HG03060 (cell line): Measurements from ENCODE around the gene TMEM107.

Experiments used
- ATAC-seq: cut with Tn5 transposase; IDR thresholded peaks from one replicate; pipeline ENCODE4 v1.9.1; 2021; ENCODE audit warnings: low read depth, moderate number of reproducible peaks; ENCODE audit not compliant: unreplicated experiment

Gene TMEM107

DNA sequence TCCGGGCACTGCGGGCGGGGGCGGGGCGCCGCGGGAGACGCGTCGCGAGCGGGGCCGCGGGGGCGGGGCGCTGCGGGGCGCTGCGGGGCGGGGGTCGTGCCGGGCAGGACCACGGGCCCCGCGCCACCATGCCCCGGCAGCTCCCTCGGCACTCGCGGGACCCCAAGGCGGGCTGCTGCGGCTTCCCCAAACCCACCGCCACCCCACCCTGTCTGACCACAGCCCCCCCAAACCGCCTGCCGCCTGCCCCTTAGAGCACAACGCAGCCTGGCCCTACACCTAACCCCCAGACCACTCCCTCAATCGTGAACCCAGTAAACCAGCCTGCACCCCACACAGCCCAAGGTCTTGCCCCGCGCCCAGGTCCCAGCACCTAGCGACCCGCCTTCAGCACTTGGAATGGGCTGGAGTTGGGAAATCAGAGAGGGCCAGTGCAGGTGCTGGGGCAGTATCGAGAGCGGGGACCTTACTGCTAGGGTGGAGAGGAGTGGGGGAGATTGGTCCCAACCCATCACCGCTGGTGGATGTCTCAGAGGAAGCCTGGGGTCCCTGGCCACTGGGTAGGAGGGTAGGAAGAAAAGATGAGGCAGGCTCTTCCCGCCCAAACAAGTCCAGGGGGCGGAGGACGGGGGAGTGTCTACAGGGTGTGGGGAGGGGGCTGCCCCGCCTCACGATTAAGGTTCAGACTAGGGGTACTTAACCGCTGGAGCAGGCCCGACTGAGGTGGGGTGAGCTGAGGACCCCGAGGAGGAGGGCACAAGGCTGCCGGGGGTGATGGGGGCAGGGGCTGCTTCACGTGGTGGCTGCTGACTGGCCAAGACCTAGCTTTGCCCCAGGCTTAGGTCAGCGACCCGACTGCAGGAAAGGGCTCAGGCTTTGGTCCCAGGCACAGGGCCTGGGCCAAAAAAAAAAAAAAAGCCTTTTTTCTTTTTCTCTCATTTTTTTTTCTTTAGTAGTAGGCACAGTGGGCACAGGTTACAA, 12.9 kb downstream of the TMEM107 start:
- no peak for ATAC-seq

DNA sequence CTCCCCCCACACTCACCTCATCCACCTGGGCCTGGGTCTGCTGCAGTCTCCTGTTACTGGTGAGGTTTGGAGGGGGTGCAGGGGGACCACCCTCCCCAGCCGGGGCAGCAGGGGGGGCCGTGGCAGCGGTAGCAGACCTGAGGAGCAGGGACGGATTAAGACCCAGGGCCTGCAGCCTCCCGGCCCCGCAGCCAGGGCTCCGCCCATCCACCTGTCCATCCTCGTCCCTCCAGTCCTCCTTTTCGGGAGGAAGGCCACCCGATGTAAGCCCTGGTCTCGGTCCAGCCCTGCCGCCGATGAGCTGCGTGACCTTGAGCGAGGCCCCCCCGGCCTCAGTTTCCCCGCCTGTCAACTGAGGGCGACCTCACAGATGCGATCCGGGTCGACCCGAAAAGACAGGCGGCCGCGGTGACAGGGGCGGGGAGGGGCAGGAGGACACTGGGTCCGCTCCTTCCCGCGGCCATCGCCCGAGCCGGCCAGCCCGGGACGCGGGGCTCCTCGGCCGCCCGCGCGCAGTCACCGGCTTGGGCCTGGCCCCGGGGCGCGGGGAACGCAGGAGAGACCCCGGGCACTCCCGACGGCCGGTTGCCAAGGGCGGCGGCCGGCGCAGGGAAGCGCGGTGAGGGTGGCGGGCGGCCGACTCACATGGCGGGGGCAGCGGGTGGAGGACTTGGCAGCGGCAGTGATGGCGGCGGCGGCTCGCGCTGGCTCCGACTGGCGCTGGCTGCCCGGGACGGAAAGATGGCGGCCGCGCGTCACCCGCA, 13.8 kb downstream of the TMEM107 start, which contains the start of gene VAMP2:
VAMP2 (minus strand) TSS at position 716 of the 764 bp plus-strand sequence; CDS start at position 647, 69 bp downstream.
- ATAC-seq: no peak

DNA sequence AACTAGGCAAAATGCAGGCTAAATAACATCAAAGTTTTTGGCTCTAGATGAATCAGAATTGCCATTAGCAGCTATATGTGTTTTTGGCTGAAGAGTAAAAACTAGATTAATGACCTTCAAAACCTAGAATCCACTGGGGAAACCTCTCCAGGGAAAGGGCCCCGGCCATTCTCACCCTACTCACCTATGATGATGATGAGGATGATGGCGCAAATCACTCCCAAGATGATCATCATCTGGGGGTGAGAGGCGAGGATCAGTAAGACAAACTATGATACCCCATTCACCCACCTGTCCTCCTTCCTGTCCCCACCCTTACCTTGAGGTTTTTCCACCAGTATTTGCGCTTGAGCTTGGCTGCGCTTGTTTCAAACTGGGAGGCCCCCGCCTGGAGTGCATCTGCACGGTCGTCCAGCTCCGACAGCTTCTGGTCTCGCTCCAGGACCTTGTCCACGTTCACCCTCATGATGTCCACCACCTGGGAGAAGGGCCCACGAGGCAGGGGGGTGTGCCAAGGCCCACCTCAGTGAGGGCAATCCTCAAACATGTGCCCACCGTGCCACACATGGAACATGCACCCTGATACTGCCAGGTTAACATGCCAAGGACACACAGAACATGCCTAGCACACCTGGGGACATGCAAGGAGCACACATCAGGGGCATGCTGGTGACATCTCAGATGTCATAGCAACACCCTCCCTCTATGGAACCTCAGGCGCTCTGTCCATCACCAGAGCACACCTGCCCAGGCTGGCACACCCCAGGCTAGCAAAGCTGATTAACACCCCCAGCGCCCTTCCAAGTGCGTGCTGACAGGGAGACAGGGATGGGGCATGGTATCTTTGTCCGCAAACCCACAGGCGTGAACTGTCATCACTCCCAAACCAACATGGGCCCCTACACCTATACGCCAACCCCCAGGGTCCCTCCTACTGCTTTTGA, 14.6 kb downstream of the TMEM107 start:
- ATAC-seq: no peak

DNA sequence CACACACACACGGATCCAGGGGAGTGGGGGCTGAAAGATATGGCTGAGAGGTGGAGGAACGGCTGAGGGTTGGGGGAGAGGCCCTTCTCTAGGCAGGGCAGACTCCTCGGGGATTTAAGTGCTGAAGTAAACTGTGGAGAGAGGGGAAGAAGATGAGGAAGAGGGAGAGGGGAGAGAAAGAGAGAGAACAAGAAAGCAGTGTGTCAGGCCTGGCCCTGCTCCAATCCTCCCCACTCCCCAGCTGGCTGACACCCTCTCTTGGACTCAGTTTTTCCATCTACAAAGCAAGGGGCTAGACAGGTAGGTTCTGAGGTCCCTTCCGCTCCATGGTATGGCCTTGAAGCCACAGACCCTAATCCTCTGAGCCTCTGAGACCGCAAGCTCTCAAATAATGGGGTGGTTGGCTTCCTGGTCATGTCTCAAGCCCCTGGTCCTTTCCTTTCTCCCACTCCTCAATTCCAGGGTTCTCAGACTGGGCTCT, 15.4 kb downstream of the TMEM107 start:
- no peak for ATAC-seq

DNA sequence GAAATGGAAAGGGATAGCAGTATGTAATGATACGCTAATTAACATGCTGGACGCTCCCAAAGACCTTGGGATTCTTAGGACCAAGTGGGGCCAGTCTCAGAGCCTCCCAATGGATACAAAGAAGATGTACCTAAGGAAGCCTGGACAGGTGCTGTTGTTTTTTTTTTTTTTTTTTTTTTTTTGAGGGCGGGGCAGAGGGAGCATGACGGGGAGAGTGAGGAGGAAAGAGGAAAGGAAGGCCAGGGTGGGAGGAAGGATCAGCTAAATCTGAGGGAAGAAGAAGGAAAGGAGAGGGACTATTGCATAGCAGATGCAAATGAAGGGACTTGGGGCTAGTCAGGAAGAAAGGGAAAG, 16.0 kb downstream of the TMEM107 start:
- ATAC-seq: no peak

DNA sequence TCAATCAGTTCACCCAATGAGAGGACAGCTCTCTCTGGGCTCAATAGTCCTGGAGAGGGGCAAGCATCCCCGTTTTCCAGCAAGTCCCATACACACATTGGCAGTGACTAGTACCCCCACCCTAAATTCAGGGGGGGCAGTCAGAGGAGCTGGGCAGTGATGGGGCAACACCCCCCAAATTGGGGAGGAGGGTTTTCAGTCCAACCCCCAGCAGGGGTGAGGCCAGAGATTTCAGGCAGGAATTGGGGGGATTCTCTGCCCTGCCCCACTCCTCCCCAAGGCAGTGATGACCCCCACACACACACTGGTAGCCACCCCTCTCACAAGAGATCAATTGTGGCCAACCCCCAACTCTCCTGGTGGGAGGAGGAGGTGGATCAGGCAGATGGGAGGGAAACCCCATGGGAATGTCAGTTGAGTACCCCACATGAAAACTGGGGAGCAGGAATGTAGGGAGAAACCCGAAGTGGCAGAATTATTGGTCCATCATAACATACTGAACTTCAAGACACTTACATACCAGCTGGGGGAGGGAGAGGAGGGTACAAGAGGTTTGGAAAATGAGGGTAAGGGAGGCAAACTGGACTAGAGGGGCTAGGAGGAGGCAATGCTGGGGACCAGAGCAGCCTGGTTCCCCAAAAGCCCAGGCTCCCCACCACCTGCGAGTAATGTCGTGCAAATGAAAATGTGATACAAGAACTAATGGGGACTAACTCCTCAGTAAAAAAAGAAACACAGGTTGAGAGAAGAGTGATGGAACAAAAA, 16.5 kb downstream of the TMEM107 start:
- ATAC-seq: no peak

DNA sequence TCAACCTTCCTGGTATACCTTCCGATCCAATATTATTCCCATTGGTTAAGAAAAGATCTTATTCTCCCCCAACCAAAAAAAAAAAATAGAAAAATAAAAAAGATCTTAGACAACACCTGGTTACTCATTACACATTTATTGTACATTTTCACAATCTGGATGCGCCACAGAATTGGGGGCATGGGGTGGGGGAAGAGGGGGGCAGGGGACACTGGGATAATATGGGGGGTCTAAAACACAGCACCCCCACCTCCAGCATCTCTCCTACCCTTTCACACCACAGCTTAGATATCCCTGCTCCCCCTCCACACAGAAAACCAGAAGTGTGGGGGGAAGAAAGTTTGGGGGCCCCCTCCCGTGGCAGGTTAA, 17.2 kb downstream of the TMEM107 start:
- no peak for ATAC-seq

DNA sequence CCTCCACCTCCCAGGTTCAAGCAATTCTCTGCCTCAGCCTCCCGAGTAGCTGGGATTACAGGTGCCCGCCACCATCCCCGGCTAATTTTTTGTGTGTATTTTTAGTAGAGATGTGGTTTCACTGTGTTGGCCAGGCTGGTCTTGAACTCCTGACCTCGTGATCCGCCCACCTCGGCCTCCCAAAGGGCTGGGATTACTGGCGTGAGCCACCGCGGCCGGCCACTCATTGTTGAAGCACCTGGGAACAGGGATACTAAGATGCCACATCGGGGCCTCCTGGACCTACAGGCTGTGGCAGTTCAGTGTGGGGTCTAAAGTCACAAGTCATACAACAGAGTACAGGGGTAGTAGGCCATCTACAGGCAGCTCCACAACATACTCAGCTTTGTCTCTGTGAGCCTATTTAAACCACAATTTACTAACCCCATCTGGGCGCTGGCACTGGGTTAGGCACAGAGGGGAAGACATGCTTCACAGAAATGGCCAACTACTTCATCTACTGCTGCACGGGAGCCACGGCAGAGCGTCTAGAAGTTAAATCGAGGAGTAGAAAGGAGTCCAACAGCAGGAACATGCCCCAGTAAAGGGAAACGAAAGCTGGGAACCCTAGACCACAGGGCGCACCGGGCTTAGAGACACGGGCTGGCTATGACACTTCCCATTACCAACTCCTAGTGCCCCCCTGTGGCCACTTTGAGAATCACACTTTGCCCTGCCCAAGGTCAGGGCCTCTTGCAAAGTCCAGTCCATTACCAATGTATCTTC, 17.7 kb downstream of the TMEM107 start:
- no peak for ATAC-seq

DNA sequence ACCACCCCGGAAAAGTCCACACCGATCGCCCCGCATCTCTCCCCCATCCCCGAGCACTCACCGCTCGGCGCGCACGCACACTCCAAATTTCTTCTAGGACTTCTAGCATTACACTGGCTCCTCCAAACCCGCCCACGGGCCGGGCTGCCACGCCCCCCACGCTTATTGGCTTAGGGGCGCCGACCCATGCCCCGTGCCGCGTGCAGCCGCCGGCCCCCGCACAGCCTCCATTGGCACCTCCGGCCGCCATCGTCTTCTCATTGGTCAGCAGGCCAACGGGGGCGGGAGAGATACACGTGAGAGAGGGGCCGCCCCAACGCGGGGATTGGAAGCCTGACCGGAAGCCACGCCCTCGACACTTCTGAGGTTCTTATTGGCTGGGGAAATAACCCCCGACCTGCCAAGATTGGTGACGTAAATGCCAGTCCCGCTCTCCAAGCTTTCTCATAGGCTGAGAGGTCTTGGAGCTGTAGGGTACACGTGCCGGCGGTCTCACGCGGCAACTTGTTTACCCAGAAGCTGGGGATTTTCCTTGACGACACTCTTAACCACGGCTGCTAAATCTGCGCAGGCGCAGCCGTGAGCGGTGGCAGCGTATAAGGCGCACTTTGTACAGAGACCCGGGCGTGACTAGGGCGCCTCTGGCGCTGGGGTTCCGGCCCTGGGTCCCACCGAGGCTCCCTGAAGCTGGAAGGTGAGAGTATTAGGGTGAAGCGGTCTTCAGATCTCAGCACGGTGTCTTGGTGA, 19.8 kb downstream of the TMEM107 start:
- peak; percentile 59 for ATAC-seq

DNA sequence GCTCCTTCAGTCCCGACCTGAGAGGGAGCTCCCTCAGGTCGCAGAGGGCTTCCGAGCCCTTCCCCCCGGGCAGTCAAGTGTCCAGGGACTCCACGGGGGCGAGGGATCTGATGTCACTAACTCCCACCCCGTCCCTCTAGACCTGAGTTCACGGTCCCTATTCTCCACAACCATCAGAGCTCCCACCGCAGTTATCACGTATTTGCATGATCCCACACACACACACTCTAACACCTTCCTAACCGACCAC, 20.3 kb downstream of the TMEM107 start:
- no peak for ATAC-seq

DNA sequence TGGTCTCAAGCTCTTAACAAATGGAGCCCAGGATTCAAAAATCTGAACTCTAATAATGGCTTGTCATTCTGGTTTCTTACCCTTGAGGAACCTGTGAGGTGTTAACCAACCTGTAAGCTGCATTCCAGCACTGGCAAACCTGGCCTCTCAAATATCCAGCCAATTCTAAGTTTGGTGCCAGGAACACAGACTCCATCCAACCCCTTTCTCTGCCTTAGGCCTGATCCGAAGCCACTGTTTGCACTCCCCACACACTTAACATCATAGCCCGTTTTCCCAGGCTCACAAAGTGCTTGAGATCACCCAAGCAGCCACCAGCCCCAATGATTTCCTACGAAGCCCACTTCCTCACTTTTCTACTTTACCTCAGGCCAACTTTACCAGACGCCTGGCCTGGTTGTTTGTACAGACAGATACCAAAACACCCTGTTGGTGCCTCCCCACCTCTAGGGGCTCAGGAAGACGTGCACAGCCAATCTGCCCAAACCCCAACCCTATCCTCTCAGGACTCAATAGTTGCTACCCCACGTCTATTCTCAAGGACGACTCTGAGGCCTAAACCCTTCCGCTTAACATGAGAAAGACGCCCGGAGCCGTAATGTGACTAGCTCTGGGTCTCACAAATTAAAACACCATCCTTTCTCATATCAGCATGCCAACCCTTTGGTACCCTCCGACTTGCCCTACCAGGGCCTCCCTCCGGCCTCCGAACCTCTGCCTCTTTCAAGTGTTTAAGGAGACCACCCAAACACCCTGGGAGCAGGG, 20.8 kb downstream of the TMEM107 start:
- ATAC-seq: no peak

DNA sequence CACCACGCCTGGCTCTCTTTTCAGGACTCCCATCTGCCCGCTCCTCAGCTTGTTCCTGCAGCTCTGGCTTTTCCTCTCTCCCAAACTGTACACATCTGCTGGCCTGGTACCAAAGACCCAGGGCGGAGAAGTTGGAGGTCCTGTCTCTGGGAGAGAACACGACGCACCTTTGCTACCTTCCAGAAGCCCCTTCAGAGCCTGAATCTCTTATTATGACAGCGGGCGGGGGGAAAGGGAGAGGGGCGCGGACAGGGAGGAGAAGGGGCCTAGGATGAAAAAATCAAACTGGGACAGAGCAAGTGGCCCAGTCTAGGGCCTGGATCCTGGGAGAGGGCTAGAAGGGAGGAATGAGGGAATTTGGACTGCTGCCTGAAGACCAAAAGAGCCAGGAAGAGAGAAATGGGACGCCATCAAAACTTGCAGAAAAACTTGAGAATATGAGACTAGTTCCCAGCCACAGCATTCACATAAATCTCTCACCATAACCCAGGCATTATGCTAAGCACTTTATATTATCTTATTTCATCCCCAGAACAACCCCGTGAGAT, 21.5 kb downstream of the TMEM107 start:
- ATAC-seq: no peak

DNA sequence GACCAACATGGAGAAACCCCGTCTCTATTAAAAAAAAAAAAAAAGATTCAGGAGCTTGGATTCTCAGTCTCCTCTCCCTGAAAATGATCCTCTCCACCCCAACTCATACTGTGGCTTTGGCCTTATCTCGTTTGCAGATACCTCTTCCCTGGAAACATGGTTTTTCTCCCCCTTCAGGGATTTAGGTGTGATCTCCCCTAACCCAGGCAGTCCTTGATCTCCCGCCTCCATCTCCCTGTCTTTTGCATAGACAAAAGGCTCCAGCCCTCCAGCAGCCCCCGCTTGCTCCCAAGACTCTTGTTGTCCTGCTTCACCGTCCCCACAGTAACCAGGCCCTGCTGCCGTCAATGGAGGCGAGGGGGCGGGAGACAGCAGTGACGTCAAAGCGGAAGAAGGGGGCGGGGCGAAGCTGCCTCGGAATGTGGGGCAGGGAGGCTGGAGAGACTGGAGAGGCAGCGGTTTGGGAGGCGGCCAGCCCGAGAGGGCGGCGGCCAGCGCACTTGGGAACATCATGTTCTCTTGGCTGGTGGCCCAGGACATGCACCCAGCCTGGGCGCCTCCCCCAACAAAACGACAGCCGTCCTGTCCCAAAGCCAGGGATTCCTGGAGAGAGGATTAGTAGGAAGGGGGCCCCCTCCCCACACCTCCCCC, 22.1 kb downstream of the TMEM107 start:
- ATAC-seq: no peak

DNA sequence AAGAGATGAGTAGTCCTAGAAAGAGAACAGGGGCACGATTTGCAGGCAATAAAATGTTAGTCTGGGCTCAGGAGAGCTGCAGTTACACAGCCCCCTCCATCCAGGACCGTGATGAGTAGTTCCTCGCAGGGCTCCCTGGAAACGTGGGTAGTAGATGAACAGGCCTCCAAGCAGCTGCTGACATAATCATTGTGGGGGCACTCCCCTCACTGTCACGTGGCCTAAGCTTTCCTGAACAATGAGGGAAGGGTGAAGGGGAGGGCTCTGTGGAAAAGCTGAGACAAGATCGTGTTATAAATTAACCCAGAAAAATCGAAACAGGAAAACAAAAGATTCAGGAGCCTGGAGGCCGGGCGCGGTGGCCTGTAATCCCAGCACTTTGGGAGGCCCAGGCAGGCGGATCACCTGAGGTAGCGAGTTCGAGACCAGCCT, 22.6 kb downstream of the TMEM107 start:
- no peak for ATAC-seq

DNA sequence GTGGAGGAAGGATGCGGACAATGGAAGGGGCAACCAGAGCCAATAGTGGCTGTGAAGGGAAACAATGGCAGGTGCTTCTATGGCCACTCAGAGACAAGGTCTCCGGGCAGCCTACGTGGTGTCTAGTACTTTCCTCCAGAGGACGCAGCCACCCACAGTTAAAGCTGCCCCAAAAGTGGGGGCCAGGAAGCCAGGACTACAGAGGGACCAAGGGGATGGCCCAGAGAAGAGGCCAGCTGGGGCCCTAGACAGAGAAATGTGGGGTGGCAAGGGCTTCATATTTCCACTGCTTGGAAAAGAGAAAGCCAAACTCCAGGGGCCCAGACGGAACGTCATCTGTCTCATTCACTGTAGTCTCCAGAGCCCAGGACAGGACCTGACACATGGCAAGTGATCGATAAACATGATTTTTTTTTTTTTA, 23.1 kb downstream of the TMEM107 start:
- no peak for ATAC-seq

DNA sequence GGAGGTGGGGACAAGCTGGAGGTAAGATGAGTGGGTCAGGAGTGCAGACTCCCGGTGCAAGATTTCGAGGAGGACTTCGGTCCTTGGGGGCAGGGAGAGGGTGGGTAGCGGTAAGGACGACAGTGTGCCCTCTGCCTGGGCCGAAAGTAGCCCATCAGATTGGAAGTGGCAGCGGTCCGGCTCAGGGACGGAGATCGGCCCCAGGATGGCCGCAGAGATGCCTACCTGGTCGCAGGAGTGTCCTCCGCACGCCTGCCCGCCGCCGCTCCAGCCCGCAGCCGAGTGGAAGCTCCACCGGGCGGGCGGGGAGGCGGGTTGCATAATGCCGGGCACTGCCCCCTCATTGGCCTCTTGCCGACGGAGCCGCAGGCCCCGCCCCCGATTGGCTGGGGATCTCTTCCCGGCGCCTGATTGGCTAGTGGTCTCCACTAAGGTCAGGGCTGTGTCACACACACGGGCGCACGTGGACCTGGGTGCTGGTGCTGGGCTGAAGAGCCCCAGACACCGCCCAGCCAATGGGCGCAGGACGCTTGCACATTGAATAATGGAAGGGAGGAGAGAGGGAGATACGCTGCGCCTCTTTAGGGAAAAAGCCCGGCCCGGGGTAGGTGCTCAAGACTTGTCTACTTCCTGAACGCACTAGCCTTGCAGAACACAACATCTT, 23.9 kb downstream of the TMEM107 start, which contains the start of gene PER1:
PER1 (minus strand) TSS at position 293 of the 664 bp plus-strand sequence. CDS start 1,698 bp downstream, outside the sequence.
- ATAC-seq: no peak
